ENCODE measurements around the gene CEP57L1. TPM values are rescaled to one million over a fixed set of nuclear protein-coding genes. Genes with fewer than 3 reads are reported as not detected.
"Not testable (repeated sequence)": the region's sequence is repeated elsewhere in the genome, so short reads cannot be mapped to it uniquely, and the experiment has no call there.

CEP57L1 gene
- total RNA-seq, 2 experiments from 2014 or later: 23.8 to 36.9 TPM

DNA sequence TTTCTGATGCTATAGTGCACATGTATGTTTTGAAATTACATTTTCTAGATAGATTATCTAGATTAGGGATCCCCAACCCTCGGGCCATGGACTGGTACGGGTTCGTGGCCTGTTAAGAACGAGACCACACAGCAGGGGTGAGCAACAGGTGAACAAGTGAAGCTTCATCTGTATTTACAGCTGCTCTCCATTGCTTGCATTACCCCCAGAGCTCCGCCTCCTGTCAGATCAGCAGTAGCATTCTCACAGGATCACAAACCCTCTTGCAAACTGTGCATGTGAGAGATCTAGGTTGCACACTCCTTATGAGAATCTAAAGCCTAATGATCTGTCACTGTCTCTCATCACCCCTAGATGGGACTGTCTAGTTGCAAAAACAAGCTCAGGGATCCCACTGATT, 10.4 kb downstream of the CEP57L1 start:
- Mint-ChIP-seq H3K36me3 (ENCODE audit: low read depth) (peaks cover 11% of the 10 kb centered on the region), H3K27me3 (no peaks in the 10 kb centered on the region), H3K27ac (no peak overlapping the region), H3K9me3 (ENCODE audit: low read depth) (no peaks in the 10 kb centered on the region), H3K4me1 (peaks cover 2% of the 10 kb centered on the region), H3K4me3 (no peak overlapping the region)
- intact Hi-C loops (cut with DNase I, micrococcal nuclease): no loop called here
- ATAC-seq (no peak), DNase-seq (no peak)
- POLR2A ChIA-PET: no interaction called here
- CTCF ChIA-PET: interaction anchor here (0.6 kb wide), 1 partner anchor 81 kb away, joined by 3 read pairs; no protein-coding TSS in a partner anchor

DNA sequence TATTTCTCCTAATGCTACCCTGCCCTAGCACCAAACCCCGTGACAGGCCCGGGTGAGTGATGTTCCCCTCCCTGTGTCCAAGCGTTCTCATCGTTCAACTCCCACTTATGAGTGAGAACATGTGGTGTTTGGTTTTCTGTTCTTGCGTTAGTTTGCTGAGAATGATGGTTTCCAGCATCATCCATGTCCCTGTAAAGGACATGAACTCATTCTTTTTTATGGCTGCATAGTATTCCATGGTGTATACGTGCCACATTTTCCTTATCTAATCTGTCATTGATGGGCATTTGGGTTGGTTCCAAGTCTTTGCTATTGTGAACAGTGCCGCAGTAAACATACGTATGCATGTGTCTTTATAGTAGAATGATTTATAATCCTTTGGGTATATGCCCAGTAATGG, 14.4 kb downstream of the CEP57L1 start:
- H3K27ac Mint-ChIP-seq; POLR2A ChIA-PET; intact Hi-C loops (cut with DNase I, micrococcal nuclease); H3K27me3 Mint-ChIP-seq; CTCF ChIA-PET; H3K4me1 Mint-ChIP-seq; H3K9me3 Mint-ChIP-seq (ENCODE audit: low read depth); H3K4me3 Mint-ChIP-seq; ATAC-seq; DNase-seq: not testable (repeated sequence)
- peaks cover 17% of the 10 kb centered on the region for H3K36me3 Mint-ChIP-seq (ENCODE audit: low read depth)

DNA sequence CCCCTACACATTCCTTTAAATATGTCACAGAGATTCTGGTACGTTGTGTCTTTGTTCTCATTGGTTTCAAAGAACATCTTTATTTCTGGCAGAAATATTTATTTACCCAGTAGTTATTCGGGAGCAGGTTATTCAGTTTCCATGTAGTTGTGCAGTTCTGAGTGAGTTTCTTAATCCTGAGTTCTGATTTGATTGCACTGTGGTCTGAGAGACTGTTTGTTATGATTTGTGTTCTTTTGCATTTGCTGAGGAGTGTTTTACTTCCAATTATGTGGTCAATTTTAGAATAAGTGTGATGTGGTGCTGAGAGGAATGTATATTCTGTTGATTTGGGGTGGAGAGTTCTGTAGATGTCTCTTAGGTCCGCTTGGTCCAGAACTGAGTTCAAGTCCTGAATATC, 17.4 kb downstream of the CEP57L1 start:
- ATAC-seq; DNase-seq; H3K4me3 Mint-ChIP-seq; H3K27me3 Mint-ChIP-seq; CTCF ChIA-PET; intact Hi-C loops (cut with DNase I, micrococcal nuclease); H3K4me1 Mint-ChIP-seq; H3K9me3 Mint-ChIP-seq (ENCODE audit: low read depth); POLR2A ChIA-PET; H3K27ac Mint-ChIP-seq: not testable (repeated sequence)
- peaks cover 17% of the 10 kb centered on the region for H3K36me3 Mint-ChIP-seq (ENCODE audit: low read depth)

DNA sequence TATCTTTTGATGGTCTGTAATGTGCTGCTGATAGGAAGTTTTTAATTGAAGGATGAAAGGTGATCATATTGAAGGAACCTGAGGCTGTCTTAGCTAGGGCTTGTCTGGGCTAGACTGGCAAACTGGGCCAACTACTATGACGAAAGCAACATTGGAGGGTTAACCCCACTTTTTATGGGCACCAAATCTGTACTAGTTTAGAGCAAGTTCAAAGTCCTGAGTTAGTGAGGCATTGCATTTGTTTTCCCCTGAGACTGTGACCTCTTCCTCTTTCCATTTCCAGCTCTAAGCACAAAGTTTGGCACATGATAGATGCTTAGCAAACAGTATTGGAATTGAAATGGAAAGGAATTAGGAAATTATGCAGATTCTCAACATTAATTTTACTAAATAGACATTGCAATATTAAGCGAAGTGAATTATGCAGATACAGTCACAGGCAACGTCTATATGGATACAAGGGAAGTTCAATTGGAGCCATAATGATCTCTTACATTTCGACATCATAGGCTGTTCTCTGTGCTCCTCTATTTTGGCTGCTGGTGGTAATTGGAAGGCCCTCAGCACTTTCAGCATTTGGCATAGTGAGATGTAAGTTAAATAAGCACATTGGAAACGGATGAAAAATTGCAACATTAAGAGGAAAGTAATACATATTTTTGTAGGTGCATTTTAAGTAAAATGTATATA, 22.2 kb downstream of the CEP57L1 start:
- intact Hi-C loops (cut with DNase I, micrococcal nuclease): no loop called here
- no peaks in the 10 kb centered on the region for H3K27me3 Mint-ChIP-seq
- DNase-seq: no peak

DNA sequence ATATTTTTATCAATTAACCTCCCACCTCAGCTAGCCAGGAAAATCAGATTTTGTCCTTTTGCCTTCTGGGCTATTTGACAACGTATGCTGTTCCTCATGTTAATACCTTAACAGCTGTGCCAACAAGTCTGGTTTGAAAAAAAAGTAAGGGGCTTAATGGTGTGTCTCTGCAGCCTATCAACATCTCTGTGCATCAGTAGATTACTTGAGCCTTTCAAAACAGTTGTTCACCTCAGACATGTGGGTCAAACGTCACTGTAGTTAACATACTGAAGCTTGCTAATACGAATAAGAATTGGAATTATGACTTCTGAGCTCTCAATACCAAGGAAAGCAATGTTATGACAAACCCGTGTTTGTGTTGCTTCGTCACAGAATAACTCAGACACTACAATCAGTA, 23.0 kb downstream of the CEP57L1 start:
- POLR2A ChIA-PET: no interaction called here
- CTCF ChIA-PET: no interaction called here
- Mint-ChIP-seq H3K27me3 (no peaks in the 10 kb centered on the region), H3K4me1 (peaks cover 17% of the 10 kb centered on the region), H3K4me3 (no peak overlapping the region), H3K9me3 (ENCODE audit: low read depth) (no peaks in the 10 kb centered on the region), H3K27ac (no peak overlapping the region), H3K36me3 (ENCODE audit: low read depth) (no peaks in the 10 kb centered on the region)
- ATAC-seq (no peak), DNase-seq (no peak)
- intact Hi-C loops (cut with DNase I, micrococcal nuclease): no loop called here

More for the DNA sequence above, 22.2 kb downstream of the CEP57L1 start:
- Mint-ChIP-seq H3K4me1 (peaks cover 22% of the 10 kb centered on the region), H3K36me3 (ENCODE audit: low read depth) (no peaks in the 10 kb centered on the region), H3K9me3 (ENCODE audit: low read depth) (no peaks in the 10 kb centered on the region), H3K4me3 (no peak overlapping the region), H3K27ac (no peak overlapping the region)
- CTCF ChIA-PET: no interaction called here
- POLR2A ChIA-PET: no interaction called here
- no peak for ATAC-seq

DNA sequence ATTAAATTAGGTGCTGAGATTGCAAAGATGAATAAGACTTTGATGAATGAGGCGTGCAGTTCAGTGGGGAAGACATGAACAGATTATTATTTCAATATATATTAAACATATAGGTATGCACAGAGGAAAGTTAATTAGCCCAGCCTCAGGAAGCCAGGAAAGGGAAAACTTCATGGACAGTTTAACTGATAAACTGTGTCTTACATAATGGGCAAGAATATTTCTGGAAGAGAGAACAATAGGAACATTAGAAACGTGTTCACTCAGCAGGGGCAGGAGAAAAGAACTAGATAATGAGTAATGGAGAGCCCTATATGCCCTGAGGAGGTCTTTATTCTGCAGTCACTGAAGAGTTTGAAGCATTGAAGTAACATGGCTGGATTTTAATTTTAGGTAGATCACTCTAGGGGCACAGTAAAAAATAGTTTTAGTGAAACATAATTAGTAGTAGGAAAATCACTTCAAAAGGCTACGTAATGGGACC, 23.6 kb downstream of the CEP57L1 start:
- Mint-ChIP-seq H3K9me3 (ENCODE audit: low read depth) (no peaks in the 10 kb centered on the region), H3K36me3 (ENCODE audit: low read depth) (no peaks in the 10 kb centered on the region), H3K27me3 (no peaks in the 10 kb centered on the region), H3K4me3 (no peak overlapping the region), H3K4me1 (peaks cover 17% of the 10 kb centered on the region), H3K27ac (no peak overlapping the region)
- intact Hi-C loops (cut with DNase I, micrococcal nuclease): no loop called here
- POLR2A ChIA-PET: no interaction called here
- DNase-seq: no peak
- no peak for ATAC-seq
- CTCF ChIA-PET: no interaction called here

DNA sequence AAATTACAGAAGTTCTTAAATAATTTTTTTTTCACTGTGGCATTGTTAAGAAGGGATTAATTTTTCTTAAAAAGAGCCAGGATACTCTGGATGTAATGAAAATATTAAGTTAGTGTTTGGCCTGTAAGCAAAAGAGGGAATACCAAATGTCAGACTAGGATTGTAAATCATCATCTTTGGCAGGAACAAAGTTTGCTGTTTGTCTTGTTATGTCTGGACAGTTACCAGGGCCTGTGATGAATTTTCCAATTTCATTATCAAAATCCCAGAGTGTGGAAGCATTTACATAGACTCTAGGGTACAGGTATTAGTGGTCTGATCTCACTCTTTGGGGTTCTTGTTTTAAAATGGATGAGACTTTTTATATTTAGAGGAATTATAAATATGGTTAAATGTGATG, 26.1 kb downstream of the CEP57L1 start:
- DNase-seq (no peak), ATAC-seq (no peak)
- no peak overlapping the region for H3K27ac Mint-ChIP-seq
- POLR2A ChIA-PET: no interaction called here
- intact Hi-C loops (cut with DNase I, micrococcal nuclease): no loop called here
- H3K9me3 Mint-ChIP-seq (ENCODE audit: low read depth): no peaks in the 10 kb centered on the region
- H3K36me3 Mint-ChIP-seq (ENCODE audit: low read depth): no peaks in the 10 kb centered on the region
- H3K4me3 Mint-ChIP-seq: no peak overlapping the region
- CTCF ChIA-PET: no interaction called here
- H3K27me3 Mint-ChIP-seq: no peaks in the 10 kb centered on the region
- peaks cover 17% of the 10 kb centered on the region for H3K4me1 Mint-ChIP-seq

DNA sequence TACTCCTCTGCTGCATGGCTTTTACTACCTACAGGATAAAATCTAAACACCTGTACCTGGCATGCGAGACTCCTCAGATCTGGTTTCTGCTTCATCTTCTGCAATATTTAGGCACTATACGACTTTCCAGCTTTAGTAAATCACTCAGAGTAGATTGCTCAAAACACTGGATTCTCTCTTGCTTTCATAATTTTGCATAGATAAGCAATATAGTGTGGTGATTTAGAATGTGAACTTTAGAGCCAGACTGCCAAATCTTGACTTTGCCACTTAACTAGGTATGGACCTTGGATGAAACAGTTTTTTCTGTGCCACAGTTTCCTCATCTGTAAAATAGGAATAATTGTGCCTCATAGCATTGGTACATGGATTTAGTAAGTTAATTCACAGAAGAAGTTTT, 28.9 kb downstream of the CEP57L1 start:
- Mint-ChIP-seq H3K27me3 (no peaks in the 10 kb centered on the region), H3K9me3 (ENCODE audit: low read depth) (no peaks in the 10 kb centered on the region), H3K27ac (no peak overlapping the region), H3K4me3 (no peak overlapping the region), H3K36me3 (ENCODE audit: low read depth) (no peaks in the 10 kb centered on the region), H3K4me1 (peaks cover 17% of the 10 kb centered on the region)
- DNase-seq (no peak), ATAC-seq (no peak)
- intact Hi-C loops (cut with DNase I, micrococcal nuclease): no loop called here
- ChIA-PET CTCF (interaction anchor here (0.8 kb wide), 1 partner anchor 618 kb away, joined by 4 read pairs; no protein-coding TSS in a partner anchor), POLR2A (no interaction called here)

DNA sequence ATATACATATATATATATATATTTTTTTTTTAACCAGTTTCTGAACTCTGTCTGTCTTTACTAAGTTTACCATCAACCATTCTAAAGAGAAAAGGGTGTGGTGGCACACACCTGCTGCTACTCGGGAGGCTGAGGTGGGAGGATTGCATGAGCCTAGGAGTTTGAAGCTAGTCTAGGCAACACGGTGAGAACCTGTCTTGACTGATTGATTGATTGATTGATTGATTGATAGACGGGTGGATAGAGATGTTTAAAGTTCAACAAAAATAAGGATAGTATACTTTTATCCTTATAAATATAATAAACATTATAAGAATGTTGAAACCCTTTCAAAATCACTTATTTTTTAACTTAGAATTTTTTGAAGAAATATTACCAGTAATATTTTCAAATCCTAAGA, 30.2 kb downstream of the CEP57L1 start:
- Mint-ChIP-seq H3K4me3 (no peak overlapping the region), H3K36me3 (ENCODE audit: low read depth) (no peaks in the 10 kb centered on the region), H3K27me3 (no peaks in the 10 kb centered on the region), H3K9me3 (ENCODE audit: low read depth) (no peaks in the 10 kb centered on the region), H3K4me1 (peaks cover 12% of the 10 kb centered on the region), H3K27ac (no peak overlapping the region)
- DNase-seq (no peak), ATAC-seq (no peak)
- ChIA-PET POLR2A (interaction anchor here (0.5 kb wide), 1 partner anchor 25 kb away, joined by 5 read pairs; no protein-coding TSS in a partner anchor), CTCF (no interaction called here)
- intact Hi-C loops (cut with DNase I, micrococcal nuclease): no loop called here

DNA sequence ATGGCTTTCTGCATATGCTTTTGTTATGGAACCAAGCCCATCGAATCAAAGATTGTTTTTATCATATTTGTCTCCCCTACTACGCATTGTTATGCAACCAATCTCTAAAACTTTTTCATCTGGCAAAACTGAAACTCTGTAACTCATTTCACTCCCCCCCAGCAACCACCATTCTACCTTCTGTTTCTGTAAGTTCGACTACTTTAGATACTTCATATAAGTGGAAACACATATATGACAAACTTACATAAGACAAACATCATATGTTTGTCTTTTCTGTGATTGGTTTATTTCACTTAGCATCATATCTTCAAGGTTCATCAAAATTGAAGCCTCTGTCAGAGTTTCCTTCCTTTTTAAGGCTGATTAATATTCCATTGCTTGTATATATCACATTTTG, 34.8 kb downstream of the CEP57L1 start:
- ChIA-PET POLR2A (no interaction called here), CTCF (no interaction called here)
- Mint-ChIP-seq H3K36me3 (ENCODE audit: low read depth) (peaks cover 3% of the 10 kb centered on the region), H3K4me3 (no peak overlapping the region), H3K27ac (no peak overlapping the region), H3K27me3 (no peaks in the 10 kb centered on the region), H3K9me3 (ENCODE audit: low read depth) (no peaks in the 10 kb centered on the region), H3K4me1 (peaks cover 3% of the 10 kb centered on the region)
- ATAC-seq: no peak
- no peak for DNase-seq
- intact Hi-C loops (cut with DNase I, micrococcal nuclease): no loop called here

DNA sequence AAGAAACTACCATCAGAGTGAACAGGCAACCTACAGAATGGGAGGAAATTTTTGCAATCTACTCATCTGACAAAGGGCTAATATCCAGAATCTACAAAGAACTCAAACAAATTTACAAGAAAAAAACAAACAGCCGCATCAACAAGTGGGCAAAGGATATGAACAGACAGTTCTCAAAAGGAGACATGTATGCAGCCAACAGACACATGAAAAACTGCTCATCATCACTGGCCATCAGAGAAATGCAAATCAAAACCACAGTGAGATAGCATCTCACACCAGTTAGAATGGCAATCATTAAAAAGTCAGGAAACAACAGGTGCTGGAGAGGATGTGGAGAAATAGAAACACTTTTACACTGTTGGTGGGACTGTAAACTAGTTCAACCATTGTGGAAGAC, 40.3 kb downstream of the CEP57L1 start:
- ATAC-seq; H3K36me3 Mint-ChIP-seq (ENCODE audit: low read depth); H3K9me3 Mint-ChIP-seq (ENCODE audit: low read depth); CTCF ChIA-PET; H3K27me3 Mint-ChIP-seq; POLR2A ChIA-PET; H3K4me3 Mint-ChIP-seq; DNase-seq; H3K4me1 Mint-ChIP-seq; H3K27ac Mint-ChIP-seq; intact Hi-C loops (cut with DNase I, micrococcal nuclease): not testable (repeated sequence)

DNA sequence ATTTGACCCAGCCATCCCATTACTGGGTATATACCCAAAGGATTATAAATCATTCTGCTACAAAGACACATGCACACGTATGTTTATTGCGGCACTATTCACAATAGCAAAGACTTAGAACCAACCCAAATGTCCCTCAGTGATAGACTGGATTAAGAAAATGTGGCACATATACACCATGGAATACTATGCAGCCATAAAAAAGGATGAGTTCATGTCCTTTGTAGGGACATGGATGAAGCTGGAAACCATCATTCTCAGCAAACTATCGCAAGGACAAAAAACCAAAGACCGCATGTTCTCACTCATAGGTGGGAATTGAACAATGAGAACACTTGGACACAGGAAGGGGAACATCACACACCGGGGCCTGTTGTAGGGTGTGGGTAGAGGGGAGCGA, 40.7 kb downstream of the CEP57L1 start:
- H3K27ac Mint-ChIP-seq; H3K36me3 Mint-ChIP-seq (ENCODE audit: low read depth); H3K4me3 Mint-ChIP-seq; H3K9me3 Mint-ChIP-seq (ENCODE audit: low read depth); DNase-seq; POLR2A ChIA-PET; H3K4me1 Mint-ChIP-seq; intact Hi-C loops (cut with DNase I, micrococcal nuclease); CTCF ChIA-PET; ATAC-seq; H3K27me3 Mint-ChIP-seq: not testable (repeated sequence)

All from activated CD4-positive, alpha-beta T cell treated with anti-CD3 and anti-CD28 coated beads for 36 hours (primary cell).